Stimulated activated CD4-positive, alpha-beta T cell treated with anti-CD3 and anti-CD28 coated beads, Interleukin-1b, Interleukin-23, amount 100 ng/mL, for 4 hours (primary cell): ENCODE data around the gene ENTR1.

ENCODE experiments used
- DNase-seq, 2 donors: peaks; one replicate each; pipeline ENCODE4 v3.0.0-alpha.2; 2020; ENCODE audit warnings: low read depth in 2 of 2

ENTR1 gene

DNA sequence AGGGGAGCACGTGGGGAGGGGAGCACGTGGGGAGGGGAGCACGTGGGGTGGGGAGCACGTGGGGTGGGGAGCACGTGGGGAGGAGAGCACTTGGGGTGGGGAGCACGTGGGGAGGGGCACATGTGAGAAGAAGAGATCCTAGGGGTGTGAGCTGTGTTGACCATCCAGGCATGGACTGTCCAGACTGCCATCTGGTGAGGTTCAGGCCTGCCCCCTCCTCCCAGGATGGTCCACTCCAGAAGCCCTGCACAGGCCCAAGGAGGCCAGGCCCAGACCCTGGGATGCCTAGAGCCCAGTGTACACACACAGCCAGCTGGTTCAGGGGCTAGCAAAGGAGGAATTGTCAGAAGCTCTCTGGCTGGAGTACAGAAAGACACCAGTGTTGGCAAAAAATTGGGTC is 12.8 kb downstream of the ENTR1 start:
- no peak for DNase-seq

DNA sequence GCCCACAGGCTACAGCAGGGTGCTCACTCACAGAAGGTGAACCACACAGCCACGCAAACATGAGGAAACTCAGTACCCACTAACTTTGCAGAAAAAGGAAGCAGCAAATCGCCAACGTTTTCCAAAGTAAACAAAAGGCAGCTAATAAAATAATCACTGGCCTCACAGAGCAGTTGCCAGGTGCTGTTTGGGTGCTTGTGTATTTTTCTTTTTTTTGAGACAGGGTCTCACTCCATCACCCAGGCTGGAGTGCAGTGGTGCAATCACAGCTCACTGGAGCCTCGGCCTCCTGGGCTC is 14.2 kb downstream of the ENTR1 start:
- DNase-seq = no peak

DNA sequence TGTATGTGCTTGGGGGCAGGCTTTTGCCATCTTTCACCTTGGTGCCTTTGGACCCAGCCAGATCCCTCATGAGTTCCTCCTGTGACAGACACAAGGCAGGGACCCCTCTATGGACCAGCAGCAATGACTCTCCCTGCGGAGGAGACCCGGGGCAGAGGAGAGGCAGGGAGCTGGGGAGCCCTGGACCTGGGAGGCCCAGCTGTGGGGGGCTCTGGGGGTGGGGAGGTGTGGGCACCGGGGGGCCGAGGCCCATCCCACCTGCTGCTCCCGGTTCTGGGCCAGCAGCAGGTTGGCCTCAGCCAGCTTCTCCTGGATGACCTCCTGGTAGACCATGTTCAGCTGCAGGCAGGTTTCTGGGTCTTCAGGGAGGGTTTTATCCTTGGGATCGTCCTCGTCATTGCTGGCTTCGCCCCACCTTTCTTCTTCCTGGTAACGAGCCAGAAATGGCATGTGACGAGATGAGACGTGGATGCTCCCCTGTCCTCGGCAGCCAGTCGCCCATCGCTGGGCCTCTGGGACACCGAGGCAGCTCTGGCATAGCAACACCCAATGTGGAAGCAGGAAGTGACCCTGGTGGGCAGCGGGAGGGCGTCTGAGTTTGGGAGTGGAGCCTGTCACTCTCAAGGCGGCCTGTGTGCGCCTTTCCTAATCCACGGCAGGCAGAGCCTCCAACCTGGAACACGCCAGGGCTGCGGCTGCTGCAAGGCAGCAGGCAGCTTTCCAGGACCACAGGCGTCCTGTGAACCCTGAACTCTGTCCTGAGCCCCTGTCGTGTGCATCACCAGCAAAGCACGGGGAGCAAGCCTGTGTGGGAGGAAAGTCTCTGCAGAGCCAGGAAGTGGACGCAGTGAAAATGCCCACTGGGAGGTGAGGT is 14.8 kb downstream of the ENTR1 start:
- no peak for DNase-seq

DNA sequence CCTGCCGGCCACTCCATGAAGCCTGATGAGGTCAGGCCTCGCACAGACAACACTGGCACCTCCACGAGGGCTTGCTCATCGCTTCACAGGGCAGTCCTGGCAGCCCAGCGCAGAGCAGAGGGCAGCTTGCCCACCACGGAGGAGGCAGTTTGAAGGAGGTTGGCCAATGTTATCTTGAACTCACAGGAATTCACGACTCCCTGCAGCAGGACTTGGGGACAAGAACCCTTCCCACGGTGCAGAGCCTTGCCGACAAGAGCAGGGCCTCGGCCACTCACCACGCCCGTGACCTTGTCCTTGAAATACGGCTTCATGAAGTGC is 15.4 kb downstream of the ENTR1 start:
- DNase-seq = no peak

DNA sequence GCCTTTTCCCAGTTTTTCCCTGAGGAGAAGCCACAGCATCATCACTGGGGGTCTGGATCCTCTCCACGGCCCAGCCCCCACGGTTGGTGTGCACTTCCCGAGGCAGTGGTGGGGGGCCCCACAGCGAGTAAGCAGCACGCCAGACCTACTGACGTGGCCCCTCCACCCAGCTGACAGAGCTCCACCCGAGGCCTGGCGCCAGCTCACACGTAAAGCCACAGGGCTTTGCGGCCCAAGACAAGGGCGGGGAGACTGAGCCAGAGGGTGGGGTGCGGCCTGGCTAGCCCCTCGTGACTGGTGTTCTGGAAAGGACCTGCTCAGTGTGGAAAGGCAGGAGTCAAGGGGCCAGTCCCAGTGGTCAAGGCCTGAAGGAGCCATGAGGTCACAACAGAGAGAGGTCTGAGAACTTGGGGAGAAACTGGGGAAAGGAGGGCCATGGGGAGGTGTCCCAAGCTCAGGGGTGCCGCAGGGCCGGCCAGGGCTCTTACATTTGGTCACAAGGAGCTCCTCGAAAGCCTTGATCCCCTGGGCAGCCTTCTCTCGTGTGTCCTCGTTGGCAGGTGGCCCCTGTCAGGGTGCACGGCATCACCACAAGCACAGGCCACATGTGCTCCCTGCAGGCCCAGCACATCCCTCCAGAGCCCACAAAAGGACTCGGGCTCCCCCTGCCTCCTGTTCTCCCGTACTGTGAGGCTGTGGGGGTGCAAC is 15.9 kb downstream of the ENTR1 start:
- no peak for DNase-seq

DNA sequence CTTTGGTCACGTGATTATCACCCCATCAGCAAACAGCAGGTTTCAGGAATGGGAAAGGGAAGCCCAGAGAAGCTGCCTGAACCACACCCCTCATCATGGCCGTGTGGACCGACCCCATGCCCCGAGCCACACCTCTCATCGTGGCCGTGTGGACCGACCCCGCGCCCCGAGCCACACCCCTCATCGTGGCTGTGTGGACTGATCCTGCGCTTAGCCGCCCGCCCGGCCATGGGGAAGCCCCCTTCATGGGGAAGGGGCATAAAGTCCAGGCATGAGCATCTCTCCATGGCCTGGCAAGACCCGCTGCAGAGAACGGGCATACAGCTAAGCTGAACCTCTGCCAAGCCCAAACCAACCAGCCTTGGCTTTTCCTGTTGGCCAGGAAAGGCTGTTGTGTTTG is 16.9 kb downstream of the ENTR1 start:
- DNase-seq = no peak

DNA sequence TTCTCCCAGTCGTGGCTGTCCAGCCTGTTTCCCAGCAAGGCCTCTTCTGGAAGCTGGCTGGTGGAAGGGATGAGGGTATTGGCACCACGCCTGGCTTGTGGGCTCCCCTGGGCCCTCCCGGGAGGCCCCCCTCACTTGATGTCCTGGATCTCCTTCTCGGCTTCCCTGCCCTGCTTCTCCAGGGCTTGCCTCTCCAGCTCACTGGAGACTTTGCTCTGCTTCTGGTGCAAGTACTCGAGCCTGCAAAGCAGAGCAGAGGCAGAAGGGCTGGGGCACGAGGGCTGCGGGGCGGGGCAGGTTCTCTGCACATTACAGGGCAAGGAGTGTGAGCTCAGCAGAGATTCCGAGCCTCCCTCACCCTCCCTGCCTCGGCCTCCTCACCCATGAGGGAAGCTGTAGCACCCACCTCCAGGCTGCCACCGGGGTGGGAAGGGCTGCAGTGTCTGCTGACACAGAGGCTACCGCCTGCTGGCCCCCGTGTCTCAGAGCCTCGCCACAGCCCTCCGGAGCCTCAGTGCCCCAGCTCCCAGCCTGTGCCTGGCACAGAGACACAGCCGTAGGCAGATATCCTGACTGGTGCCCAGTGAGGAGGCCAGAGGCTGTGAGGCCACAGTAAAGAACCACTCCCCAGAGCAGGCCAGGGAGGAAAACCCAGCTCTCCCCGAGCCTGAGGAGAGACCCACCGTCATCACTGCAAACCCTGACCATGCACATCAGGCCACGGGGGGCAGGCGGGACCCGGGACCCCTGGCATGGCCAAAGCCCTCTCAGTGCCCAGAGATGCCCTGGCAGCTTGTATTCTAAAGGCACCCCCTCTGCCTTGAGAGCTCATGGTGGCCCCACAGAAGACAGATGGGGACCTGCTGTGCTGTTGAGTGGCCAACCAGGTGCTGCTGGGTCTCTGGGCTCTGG is 17.6 kb downstream of the ENTR1 start:
- no peak for DNase-seq

DNA sequence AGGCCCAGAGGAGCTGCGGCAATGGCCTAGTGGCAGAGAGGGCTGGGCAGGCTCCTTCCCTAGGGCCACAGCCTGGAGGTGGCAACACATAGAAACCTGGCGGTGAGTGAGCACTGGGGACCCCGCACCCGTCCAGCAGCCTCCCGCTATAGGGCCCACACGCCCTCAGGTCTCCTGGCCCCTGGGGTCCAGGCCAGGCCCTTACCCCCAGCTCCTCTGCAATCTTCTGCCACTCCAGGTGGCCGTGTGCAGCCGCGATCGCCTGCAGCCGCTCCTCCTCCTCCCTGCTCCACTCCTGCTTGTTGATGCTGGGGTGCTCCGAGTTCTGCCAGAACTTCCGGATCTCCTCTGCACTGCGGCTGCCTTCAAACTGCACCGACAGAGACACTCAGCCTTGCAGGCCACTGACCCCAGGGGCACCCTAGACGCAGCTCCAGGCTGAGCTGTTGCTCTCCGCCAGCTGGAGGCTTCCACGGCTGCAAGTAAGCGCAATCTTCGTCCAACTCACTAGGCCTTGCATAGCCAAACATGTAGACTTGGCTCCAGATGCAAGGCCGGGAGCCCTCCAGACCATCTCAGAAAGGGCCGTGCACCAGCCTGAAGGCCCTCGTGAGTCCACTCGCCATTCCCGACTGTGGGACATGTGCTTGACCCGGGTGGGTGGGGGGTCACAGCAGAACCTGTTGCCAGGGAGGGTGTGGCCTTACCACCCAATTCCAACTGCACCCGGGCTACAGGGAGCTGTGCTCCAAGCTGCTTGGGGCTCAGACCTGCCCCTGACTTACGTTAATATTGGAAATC is 18.5 kb downstream of the ENTR1 start:
- no peak for DNase-seq

DNA sequence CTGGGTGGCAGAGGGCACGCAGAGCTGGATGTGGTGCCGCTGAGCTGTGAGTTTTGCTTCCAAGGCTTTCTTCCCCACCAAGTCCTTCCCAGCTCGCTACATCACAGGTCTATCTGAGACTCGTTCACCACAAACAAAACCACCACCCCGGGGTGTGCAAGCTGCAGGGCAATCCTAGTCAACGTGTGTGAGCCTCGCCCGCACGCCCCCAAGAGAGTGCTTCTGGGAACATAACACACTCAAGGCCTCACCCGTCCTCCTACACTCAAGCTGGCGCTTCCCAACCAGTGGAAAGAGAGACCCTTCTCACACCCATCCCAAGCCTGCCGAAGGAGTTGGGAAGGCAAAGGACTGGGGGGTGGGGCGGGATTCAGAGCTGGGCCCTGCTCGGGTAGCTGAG is 21.0 kb downstream of the ENTR1 start:
- DNase-seq = no peak

DNA sequence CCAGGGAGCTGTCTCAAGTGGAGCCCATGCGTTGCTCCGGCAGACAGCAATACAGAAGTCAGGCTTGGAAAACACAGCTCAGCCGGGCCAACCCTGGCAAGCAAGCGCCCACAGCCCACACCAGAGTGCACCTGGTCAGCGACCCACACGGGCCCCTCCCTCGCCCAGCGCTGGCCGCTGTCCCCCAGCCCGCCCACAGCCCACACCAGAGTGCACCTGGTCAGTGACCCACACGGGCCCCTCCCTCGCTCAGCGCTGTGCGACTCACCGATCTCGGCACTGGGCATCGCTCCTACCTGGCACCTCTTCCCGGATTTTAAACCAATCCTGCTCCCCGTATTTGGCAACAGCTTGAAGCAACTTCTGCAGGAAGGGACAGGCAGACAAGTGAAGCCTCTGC is 23.2 kb downstream of the ENTR1 start:
- DNase-seq = no peak

DNA sequence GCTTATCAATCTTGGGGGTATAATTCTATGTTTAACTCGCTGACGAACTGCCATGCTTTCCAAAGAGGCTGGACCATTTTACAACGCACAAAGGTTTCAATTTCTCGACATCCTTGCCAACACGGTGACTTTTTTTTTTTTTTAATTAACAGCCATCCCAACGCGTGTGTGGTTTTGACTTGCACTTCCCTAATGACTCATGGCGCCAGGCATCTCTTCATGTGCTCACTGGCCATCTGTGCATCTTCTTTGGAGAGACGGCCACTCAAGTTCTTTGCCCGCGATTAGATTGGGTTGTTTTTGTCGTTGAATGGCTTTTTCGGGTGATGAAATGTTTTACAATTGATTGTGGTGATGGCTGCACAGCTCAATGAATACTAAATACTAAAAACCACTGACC is 24.4 kb downstream of the ENTR1 start:
- no peak for DNase-seq

DNA sequence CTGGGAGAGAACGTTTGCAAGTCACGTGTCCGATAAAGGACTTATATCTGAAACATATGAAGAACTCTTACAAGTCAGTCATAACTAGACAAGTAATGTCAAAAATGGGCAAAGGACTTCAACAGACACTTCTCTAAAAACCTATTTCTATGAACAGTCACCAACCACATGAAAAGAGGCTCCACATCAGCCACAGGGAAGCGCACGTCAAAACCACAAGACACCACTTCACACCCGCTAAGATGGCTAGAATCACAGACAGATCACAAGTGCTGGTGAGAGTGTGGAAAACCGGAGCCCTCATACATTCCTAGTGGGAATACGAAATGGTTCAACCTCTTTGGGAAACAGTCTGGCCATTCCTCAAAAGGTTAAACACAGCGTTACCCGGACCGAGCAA is 25.4 kb downstream of the ENTR1 start:
- DNase-seq = peak in 1 of 2 donors; percentile 25

DNA sequence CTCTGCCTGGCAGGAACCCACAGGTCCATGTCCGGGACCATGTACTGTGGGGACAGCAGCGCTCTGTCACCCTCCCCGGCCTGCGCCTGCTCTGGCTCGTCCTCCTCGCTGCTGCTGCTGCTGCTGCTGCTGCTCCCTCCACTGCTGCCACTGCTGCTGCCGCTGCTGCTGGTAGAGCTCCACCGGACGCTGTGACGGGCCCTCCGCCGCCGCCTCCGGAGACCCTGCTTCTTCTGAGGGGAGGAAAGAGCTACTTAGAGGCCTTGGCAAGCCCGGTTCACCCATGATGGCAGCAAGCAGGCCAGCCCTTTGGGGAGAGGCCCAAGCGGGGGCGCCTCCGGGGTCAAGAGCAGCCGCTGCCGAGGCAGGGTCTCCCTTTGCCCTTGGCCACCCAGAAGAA is 27.0 kb downstream of the ENTR1 start:
- DNase-seq = no peak

DNA sequence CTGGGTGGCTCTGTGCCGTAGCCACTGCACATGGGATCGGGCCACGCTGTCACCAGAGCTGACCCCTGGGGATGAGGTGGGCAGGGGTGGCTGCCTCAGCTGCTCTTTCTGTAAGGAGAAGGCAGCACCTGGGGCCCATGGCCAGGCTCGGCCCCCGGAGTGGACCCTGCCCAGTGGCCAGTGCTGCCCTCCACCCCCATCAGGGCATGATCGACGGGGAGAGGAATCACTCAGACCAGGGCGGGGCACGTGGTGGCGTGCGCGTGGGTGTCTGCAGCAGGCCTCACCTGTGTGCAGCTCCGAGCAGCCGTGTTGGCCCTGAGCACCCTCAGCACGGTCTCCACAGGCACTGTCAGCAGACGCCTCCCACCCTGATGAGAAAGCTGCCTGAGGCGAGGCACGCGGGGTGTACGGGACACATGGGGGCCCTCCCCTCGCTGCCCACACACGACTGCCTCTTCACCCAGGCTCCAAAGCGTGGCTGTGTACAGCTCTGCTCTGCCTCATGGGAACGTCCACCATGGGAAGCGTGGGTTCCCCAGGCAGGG is 28.4 kb downstream of the ENTR1 start:
- DNase-seq = no peak

DNA sequence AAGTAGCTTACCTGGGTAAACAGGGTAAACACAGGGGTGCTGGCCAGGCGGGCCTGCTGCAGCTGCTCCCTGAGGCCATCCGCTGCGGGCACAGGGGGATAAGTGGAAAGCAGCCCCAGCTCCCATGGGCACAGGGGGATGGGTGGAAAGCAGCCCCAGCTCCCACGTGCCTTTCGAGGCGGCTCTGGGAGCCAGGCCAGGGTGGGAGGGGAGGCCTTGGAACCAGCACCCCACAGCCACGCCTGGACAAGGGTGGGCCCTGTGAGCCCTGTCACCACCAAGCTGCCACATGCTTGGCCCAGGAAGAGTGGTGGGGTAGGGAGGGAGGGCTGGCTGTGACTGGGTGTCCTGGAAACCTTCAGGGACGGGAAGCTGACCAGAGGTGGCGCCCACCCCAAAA is 29.1 kb downstream of the ENTR1 start:
- DNase-seq = no peak

DNA sequence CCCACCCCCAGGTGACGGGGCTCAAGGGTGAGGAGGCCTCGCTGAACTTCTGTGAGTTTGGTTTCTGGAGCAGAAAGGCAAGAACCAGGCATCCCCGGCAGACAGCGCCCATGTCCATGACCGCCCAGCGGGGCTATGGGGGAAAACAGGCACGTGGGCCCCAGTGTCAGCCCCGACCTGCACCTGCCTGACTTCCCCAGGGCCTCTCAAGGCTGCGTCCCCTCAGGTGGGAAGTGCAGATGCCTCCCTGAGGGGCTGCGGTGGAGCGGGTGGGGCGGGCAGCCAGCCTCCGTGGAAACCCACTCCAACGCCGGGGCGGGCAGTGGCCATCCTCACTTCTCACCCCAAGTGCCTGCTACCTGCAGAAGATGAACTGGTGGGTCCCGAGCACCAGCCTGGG is 30.0 kb downstream of the ENTR1 start:
- DNase-seq = no peak

DNA sequence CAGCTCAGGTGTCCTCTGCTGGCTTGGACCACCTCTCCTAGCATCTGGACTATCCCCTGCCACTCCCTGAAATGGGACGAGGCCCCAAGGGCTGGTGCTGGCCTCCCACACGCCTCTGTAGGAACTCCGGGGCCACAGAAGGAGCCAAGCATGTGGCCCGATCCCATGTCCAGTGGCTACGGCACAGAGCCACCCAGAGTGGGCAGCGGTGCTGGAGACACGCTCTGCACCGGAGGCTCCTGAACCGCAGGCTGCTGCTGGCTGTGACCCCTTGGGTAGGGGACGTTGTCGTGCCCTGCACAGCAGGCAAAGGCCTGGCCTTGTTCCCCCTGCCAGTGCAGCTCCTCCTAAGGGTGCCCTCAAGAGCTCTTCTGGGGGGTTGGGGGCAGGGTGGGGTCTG is 30.5 kb downstream of the ENTR1 start:
- no peak for DNase-seq

DNA sequence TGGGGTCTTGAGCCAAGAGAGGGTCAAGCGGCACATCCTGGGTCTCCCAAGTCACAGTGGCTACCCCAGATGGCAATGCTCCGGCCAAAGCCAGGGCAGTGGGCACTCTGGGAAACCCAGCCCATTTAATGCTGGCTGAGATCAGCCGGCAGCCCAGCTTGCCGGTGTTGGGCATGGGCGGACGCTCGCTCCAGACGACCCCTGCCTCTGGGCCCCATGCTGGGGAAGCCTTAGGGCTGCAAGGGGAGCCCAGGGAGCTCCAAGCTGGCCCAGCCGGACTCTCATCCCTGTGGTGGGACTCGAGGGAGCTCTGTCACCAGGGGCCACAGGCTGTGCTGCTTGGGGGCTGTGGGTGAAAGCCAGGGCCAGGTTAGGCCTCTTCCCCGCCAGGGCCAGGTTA is 31.0 kb downstream of the ENTR1 start:
- no peak for DNase-seq

DNA sequence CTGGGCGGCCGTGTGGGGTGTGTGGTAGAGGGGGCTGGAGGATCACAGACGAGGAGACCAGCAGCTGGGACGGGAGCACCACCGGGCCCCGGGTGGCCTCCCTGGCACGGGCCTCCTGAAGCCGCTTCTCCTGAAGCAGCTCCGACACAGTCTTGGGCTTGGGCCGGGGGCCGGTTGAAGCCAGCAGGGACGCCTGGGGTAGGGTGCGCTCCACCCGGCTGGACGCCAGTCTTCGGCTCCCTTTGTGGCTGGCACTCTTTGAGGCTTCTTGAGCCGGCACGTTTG is 31.5 kb downstream of the ENTR1 start:
- no peak for DNase-seq

DNA sequence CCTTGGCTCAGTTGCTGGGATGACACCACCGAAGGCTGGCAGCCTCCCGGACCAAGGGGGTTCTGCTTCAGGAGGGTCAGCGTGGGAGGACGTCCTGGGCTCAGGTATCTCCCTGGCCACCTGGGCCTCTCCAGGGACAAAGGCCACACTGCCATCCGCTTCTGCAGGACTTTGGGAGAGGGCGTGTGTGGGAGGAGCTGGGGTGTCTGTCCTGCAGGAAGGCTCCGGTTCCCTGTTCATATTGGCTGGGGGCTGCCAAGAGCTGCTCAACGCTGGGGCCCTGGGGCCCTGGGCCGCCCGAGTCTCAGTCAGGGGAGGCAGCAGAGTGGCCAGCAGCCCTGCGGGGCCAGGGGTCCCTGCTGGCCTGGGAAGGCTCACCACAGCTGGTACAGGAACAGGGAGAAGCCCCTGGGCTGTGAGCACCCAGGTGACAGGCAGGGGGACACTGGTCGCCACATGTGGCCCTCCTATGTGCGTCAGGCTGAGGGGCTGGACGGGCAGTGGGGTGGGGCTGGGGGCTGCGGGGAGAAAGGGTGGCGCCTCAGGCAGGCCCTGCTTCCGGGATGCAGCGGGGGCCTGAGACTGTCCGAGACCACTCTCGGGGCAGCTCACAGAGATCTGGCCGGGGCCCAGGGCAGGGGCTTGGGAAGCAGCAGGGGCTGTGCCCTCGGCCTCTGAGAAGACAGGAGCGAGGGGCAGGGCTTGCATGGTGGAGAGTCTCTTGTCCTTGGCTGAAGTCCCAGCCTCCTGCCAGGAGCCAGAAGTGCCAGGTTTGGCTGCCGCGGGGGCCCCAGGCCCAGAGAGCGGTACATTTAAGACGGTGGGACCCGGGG is 32.0 kb downstream of the ENTR1 start:
- DNase-seq = no peak
